HG02678 (cell line): ENCODE results near the gene TSPAN9.

ENCODE experiments used
- ATAC-seq: cut with Tn5 transposase; IDR thresholded peaks from one replicate; pipeline ENCODE4 v1.9.1; 2021; ENCODE audit warnings: mild to moderate bottlenecking, moderate library complexity; ENCODE audit not compliant: unreplicated experiment

TSPAN9 gene

DNA sequence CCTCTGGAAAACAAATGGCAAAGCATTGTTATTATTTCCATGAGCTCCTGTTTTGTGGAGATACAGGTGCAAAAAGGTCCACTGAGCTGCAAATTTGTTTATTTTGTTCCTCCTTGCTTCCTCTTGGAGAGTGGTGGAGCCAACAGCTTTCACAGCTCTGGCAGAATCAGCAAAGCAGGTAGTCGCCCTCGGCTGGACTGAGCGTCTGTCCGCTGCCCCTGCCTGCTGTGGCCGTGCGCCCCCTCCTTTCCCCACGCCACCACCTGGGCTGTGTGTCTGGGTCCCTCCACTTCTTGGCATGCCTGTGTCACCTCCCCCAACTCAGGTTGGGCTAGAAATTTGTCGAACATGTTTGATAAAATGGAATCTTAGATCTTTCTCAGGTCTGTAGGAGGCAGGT is 188.2 kb downstream of the TSPAN9 start:
- no peak for ATAC-seq

DNA sequence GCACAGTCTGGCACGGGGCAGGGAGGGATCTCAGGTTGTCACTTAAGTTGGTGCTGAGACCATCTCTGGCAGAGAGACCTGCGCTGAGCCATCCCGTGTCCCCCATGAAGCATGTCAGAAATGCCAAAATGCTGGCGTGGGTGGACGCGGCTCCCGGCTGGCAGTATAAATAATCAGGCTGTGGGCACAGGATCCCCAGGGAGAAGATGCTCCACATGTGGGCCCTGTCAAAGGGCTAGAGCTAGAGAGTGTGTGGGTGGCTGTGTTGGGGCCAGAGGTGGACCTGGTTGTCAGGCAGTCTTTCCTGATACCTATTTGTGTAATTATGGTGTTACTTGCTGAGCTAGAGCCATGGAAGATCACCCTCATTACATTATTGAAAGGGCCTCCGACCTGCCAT is 189.5 kb downstream of the TSPAN9 start:
- no peak for ATAC-seq

DNA sequence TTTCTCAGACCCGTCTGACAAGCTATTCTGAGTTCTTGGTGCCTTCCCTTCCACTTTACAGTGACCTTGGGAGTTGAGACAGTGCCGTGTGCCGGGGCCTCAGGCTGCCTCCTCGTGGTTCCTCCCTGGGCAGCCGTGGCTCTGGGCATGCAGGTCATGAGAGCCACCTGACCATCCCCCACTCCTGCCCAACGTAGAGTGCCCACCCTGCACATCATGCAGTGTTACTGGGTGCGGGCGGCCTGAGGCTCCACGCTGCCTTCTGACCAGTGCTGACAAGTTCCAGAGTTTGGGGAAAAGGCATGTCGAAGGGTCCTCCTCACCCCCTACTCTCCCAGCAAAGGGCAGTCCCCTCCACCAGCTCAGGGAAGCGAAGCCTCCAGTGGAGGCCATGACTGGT is 190.5 kb downstream of the TSPAN9 start:
- no peak for ATAC-seq

DNA sequence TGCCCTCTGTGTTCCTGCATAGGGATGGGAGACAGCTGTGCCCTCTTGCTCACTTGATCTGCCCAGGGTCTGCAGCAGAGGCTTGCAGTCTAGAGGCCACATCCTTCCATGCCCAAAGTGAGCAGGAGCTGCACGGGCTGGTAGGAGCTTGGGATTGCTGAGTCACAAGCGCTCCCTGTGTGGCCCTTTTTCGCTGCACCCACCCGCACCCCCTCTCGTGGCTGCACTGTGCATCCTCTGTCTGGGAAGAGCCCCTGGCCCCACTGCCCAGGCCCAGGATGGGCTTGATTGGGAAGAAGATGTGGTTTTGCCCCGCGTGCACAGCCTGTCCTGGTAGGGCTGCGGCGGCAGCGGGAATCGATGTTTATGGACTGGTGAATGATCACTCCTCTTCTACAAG is 192.4 kb downstream of the TSPAN9 start:
- no peak for ATAC-seq

DNA sequence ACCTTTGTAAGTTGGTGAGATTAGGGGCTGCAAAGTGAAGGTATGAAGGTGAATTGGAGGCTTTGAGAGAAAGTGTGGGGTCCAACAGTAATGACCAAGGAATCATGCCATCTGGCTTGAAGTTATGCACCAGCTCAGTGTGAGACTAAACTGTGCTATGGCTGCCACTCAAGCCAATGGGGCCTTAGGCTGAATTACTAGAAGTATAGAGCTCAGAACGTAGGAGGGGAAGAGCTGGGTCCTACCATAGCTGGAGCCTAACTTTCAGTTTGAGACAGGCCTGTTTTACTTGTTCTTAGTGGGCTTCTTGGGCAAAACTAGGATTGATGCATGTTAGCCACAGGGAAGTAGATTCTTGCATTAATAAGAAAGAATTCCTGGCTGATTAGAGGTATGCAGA is 194.0 kb downstream of the TSPAN9 start:
- no peak for ATAC-seq

DNA sequence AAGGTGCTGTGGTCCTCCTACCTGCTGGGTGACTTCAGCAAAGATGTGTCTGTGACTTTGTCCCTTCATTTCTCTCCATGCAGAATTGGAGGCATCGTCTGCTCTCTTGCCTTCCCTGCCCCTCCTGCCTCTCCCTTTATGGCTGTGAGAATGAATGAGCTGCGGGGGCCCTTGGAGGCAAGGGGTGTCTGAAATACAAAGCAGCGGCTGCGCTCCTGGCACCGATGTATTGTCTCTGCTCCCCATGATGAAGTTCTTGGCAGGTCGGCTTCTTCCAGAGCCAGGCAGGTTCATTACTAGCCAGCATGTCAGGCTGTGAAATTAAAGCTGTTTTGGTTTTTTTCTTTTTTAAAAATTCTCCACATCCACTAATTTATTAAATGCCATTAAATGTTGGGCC is 194.5 kb downstream of the TSPAN9 start:
- ATAC-seq: no peak

DNA sequence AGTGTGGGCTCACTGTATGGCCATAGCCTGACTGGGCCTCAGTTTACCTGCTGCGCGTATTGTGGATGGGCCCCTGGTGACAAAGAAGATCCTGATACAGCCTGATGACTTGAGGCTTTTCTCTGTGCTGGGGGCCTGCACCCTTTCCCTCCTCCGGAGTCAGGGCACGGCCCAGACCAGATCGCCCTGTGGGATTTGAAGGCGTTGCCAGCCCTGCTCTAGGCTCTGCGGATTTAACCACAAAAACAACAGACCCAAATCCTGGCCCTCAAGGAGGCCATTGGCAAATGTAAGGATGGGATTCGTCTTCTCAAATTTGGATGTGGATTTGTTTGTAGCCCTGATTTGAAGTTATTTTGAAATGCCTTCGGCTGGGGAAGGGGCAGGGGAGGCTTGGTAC is 195.8 kb downstream of the TSPAN9 start:
- no peak for ATAC-seq

DNA sequence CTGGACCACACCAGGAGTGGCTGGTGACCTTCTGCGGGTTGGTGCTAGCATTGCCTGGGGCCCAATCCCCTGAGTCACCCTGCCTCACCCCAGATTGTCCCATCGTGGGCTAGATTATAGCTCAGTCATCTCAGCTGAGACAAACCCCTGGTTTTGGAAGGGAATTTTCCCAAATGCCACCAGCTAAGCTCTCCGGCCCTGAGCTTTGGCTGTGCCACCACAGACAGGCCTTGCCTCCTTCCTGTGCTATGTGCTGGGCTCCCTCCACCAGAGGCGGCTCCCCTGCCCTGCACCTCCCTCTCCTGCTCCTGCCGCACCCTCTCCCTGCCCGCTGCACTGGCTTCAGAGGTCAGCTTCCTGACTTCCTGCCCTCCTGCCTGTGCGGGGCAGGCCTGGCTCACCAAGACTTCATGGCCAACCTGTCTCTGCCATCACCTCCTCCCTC is 196.3 kb downstream of the TSPAN9 start:
- ATAC-seq: no peak

DNA sequence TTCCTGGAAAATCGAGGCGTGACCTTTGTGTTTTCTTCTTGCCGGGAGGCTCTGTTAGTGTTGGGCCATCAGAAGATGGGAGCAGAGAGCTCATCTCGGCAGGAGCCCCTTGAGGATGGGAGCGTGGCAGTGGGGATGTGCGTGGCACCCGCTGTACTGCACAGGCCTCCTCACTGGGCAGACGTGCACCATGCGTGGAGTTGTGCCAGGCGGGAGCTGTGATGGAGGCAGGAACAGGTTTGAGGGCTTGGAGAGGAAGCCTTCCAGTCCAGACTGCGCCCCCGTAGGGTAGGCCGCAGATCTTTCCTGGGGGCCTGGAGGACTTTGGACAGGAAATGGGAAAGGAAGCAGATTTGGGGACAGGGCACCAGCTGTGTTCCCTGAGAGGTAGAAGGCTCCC is 197.5 kb downstream of the TSPAN9 start:
- no peak for ATAC-seq

DNA sequence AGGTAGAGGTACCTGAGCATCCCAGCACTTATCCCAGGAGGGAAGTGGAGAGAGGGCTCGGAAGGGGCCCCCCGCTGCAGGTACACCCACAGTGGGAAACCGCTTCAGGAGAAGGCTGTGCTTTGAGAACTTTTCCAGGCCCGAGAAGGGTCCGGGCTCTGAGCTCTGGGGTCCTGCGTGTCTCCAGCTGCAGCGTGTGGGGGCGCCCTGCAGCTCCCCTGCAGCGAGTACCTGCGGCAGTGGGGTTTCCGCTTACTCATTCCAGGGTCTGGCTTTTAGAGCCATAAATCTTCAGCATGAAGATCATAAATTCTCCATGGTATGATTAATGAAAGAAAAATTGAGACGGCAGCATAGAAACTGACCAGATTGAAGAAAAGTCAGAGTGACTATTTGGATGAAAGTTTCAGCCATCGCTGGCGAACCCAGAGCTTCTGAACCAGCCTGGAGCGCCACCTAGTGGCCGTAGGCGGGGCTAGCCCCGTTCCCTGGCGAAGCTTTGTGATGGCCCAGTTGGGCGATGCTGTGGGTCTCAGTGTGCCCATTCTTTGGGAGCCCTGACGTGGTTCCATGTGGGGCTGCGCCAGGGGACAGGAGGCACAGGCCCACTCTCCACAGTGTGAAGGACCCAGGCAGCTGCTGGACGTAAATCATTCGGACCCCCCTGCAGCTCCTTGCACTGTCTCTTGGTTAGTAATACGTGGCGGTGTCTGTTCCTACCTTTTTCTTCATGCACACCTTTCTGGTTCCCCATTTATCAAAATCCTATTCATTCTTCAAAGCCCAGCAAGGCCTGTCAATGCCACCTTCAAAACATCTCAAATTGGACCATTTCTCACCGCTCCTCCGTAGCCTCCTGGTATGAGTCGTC is 198.2 kb downstream of the TSPAN9 start:
- ATAC-seq: no peak

DNA sequence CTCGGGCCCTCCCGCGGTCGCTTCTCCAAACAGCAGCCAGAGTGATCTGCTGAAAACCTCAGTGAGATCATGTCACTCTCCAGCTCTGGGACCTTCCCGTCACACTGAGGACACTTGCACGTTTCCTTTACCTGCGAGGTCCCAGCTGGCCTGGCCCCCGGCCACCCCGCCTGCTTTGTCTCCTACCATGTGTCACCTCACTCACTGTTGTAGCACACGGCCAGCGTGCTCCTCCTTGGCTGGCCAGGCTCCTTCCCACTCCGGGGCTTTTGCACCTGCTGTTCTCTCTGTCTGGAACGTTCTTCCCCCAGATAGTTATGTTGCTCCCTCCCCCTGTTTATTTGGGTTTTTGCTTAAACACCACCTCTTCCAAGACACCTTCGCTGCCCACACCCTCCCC is 199.0 kb downstream of the TSPAN9 start:
- ATAC-seq: no peak

DNA sequence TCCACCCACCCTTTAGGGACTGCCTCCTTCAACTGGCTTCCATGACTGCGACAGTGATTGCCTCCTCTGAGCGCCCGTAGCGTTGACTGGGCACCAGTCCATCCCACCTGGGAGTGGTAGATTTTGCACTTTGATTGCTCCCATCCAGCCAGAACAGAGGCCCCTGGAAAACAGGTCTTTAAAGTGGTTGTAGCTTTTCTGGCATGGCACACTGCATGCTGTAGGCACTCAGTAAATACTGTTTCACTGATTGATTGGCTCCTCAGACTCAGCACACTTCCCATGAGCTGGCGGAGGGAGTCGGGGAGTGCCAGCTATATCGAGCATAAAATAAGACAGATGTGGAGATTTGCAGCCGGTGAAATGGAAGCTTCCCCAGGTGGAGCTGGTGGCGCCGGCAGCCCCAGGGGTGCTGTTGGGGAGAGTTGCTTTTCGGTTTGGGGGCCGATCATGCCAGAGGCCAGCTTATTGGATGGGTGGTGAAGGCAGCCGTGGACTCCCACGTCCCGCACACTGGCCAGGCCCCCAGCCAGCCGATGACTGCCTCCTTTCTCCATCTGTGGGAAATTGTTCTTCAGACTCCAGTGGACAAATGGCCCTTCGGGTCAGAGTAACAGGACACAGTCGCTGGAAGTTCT is 200.2 kb downstream of the TSPAN9 start:
- no peak for ATAC-seq

DNA sequence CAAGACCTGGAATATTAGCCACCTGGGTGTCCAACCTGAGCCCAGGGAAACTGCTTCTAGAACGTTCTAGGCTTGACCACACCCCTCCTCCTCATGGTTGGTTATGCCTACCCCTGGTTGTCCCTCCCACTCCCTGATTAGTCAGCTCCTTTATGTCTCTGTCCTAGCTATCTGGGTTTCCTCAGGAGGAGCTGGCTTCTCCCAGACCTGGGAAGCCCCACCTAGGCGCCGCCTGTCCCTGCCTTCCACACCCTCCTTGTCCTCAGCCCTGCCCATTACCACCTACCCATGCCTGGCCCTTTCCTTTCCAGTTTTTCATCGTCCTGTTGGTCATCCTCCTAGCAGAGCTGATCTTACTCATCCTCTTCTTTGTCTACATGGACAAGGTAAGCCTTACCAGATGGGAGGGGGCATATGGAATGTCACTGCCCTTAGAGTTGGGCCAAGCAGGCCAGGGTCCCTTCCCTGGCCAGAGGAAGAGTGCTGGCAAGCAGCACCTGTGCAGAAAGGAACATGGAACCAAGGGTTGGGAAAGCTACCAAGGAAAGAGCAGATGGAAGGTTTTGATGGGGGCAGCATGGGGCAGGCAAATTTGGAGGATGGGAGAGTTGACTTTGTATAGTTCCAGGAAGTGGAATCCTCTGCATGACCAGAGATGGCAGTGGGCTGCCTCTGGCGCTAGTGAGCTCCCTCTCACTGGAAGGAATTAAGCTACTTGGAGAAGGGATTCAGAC is 201.7 kb downstream of the TSPAN9 start:
- no peak for ATAC-seq

DNA sequence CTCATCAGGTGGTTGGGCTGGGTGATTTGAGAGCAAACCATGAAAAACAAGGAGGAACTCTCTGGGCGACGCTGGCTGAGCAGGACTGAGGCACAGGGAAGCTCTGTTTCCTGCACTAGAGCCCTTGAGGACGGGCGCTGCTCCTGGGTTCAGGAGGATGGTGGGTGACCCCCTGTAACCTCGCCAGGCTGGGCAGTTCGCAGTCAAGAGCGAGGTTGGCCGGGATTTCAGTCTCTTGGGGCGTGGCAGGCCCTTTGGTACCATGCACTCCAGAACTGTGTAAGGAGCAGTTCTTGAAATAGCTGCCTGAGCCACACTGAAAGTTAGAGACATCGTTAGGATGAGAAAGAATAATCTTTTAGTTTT is 202.2 kb downstream of the TSPAN9 start:
- ATAC-seq: no peak

DNA sequence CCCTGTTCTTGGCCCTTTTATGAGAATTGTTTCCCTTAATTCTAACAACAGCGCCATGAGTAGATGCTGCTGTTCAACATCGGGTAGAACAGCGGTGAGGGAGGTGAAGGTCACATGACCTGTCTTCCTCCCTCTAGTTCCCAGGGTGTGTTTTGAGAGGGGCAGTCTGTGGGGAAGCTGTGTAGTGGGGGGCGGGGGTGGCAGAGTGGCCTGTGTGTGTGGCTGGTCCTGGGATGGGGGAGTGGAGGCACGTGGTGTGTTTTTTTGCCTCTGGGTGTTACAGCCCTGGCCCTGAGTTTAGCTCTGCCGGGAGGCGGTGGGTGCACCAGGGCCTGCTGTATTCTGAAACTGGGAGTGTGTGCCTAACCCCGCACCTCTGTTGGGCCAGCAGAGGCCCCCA is 202.7 kb downstream of the TSPAN9 start:
- no peak for ATAC-seq

DNA sequence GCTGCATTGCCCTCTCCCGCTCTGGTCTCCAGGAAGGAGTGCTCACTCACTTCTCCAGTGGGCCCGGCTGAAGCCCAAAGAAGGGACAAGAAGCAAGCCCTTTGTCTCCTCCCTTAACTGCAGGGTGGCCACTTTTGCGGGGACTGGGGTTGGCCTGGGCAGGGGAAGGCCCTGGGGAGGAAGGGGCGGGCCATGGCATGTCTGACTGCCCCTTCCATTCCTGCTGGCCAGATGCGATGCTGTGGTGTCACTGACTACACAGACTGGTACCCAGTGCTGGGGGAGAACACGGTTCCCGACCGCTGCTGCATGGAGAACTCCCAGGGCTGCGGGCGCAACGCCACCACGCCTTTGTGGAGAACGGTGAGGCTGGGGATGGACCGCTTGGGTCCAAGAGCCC is 203.8 kb downstream of the TSPAN9 start:
- no peak for ATAC-seq

DNA sequence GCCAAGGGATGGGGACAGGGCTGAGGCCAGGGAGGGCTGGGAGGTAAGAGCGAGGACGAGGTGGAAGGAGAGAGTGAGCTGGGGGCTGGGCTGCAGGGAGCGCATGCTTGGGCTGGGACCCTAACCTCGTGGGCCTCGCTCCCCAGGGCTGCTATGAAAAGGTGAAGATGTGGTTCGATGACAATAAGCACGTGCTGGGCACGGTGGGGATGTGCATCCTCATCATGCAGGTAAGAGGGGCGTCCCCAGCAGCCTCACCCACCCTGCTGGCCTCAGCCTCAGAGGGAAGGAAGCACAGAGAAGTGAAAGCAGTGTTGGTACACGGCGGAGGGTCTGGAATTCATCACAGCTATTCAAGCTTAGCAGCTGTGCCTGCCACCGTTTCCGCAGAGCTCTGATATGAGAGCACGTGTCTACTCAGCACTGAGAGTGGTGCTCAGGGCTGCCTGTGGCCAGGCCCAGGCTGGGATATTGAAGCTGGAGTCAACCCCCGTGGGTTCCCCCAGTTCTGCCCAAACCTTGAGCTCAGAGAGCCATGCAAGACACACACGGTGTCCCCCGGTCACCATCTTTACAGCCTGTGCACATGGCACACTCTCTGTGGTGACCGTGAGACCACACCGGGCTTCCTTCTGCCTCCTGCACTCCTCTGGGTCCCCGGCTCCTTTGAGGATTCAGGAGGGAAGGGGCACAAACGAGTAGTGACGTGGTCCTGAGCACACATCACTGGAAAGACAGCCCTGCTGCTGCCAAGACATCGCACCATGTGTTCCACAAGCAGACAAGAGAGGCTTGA is 204.6 kb downstream of the TSPAN9 start:
- ATAC-seq: no peak

DNA sequence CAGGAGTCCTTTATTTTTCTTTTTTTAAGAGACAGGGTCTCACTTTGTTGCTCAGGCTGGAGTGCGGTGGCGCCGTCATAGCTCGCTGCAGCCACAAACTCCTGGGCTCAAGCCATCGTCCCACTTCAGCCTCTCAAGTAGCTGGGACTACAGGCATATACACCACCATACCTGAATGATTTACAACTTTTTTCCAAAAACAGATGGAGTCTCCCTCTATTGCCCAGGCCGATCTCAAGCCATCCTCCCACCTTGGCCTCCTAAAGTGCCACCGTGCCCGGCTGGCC is 205.1 kb downstream of the TSPAN9 start:
- ATAC-seq: no peak

DNA sequence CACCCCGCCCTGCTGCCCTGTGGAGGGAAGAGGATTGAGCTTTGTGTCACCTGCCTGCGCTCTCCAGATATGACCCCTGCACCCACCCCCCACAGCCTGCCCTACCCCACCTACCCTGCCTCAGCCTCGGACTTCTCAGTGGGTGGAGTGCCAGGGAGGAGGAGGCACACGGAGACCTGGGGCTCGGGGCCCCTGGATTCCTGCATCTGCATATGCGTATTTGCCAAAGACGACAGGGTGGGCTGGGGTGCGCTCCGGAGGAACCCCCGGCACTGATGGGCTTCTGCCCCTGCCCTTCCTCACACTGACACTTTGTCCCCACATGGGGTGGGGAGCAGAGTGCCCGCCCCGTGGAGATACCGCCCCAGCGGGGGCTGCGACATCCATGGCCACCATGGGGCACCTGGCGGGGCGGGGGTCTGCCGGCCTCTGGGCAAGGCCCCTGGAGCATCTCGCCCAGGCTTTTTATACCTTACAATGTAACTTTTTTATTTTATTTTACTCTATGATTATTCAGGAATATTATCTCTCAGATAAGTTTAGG is 206.0 kb downstream of the TSPAN9 start:
- ATAC-seq: no peak

DNA sequence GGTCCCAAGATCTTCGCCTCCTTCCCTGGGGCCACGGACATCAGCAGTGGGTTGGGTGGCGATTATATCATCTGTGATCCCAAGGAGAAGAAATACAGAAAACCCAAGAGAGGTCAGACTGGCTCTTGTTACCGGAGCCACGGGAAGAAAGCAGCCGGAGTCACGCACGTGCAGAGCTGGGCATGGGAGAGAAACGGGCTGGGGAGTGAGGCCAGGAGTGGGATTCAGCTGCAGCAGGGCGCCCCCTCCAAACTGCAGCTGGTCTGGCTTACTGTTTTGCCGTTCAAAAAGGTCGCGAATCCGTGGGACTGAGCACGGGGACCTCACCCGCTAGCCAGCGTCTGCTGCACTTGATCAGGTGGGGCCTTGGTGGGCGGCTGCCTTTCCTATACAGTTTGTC is 207.2 kb downstream of the TSPAN9 start:
- no peak for ATAC-seq

DNA sequence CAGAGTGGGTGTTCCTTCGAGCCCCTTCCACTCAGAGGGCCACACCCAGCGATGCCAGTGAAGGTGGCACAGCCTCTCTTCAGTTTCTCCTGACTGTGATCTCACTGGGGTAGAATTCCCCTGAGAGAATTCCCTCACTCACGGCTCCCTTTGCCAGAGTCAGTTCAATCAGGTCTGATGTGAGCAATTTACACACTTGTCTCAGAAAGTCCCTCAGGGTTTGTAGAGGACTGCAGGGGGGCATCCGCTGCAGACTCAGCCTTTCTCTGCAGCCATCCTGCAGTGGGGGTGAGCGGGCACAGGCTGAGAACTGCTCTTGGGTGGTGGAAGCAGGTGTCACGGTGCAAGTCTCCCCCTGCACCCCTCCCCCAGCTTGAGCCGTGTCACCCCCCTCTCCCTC is 208.4 kb downstream of the TSPAN9 start:
- ATAC-seq: no peak
